ENCODE results near the gene DCAF6.

The DCAF6 gene

DNA sequence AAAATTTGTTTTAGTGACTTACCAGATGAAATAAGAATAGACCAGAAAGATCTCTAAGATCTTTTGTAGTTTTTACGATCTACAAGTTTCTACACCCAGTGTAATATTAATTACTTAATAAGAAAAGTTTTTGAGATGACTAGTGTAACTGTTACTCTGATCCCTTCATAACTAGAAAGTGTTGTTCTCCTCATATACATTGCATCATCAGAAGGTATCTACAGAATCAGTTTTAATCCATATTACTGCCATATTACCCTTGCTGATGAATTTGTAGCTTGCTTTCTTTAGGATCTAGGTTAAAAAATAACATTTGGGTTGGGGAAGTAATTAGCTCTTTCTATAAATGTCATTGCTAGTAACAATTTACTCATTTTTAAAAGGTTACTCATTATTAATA, 127.7 kb downstream of the DCAF6 start:
- peaks cover 46% of the 10 kb centered on the region for H3K36me3 ChIP-seq (ENCODE audit: insufficient read depth, insufficient read length, low read length)
- H3K9ac ChIP-seq (ENCODE audit: insufficient read length, low read depth), result no peak overlapping the region
- no peaks in the 10 kb centered on the region for H3K9me3 ChIP-seq (ENCODE audit: insufficient read depth, low read length)
- no peaks in the 10 kb centered on the region for H3K4me1 ChIP-seq (ENCODE audit: insufficient read depth, insufficient read length)
- no peak for TF ChIP-seq SUZ12 (IDR thresholded peaks at IDR 0.05; ENCODE audit: extremely low read depth, insufficient read depth, insufficient read length)
- TF ChIP-seq YY1 (IDR thresholded peaks at IDR 0.05; ENCODE audit: insufficient read depth, insufficient read length), result no peak
- no peak for TF ChIP-seq ZNF274 (IDR thresholded peaks at IDR 0.05; ENCODE audit: low read depth, low read length)
- no peaks in the 10 kb centered on the region for H3K27me3 ChIP-seq (ENCODE audit: insufficient read depth, insufficient read length)
- H3K4me3 ChIP-seq (ENCODE audit: insufficient read length, low read depth), result no peak overlapping the region
- no peak for DNase-seq (ENCODE audit: low read depth, low spot score)

- no peaks in the 10 kb centered on the region for H3K27me3 ChIP-seq (ENCODE audit: insufficient read depth, insufficient read length)
- TF ChIP-seq SUZ12 (IDR thresholded peaks at IDR 0.05; ENCODE audit: extremely low read depth, insufficient read depth, insufficient read length), result no peak
- TF ChIP-seq YY1 (IDR thresholded peaks at IDR 0.05; ENCODE audit: insufficient read depth, insufficient read length), result no peak
- TF ChIP-seq ZNF274 (IDR thresholded peaks at IDR 0.05; ENCODE audit: low read depth, low read length), result no peak
- peaks cover 53% of the 10 kb centered on the region for H3K36me3 ChIP-seq (ENCODE audit: insufficient read depth, insufficient read length, low read length)
- no peaks in the 10 kb centered on the region for H3K4me1 ChIP-seq (ENCODE audit: insufficient read depth, insufficient read length)
- no peak overlapping the region for H3K4me3 ChIP-seq (ENCODE audit: insufficient read length, low read depth)
- no peak overlapping the region for H3K9ac ChIP-seq (ENCODE audit: insufficient read length, low read depth)
- H3K9me3 ChIP-seq (ENCODE audit: insufficient read depth, low read length), result no peaks in the 10 kb centered on the region
- DNase-seq (ENCODE audit: low read depth, low spot score), result no peak
These were observed 129.0 kb downstream of the DCAF6 start for GRCh38 chr1:168065506-168065905.

GRCh38 chr1:168069384-168069783, 132.9 kb downstream of the DCAF6 start:
- no peak overlapping the region for H3K4me3 ChIP-seq (ENCODE audit: insufficient read length, low read depth)
- H3K9ac ChIP-seq (ENCODE audit: insufficient read length, low read depth), result no peak overlapping the region
- peaks cover 76% of the 10 kb centered on the region for H3K36me3 ChIP-seq (ENCODE audit: insufficient read depth, insufficient read length, low read length)
- no peaks in the 10 kb centered on the region for H3K9me3 ChIP-seq (ENCODE audit: insufficient read depth, low read length)
- no peaks in the 10 kb centered on the region for H3K27me3 ChIP-seq (ENCODE audit: insufficient read depth, insufficient read length)
- no peak for TF ChIP-seq SUZ12 (IDR thresholded peaks at IDR 0.05; ENCODE audit: extremely low read depth, insufficient read depth, insufficient read length)
- TF ChIP-seq YY1 (IDR thresholded peaks at IDR 0.05; ENCODE audit: insufficient read depth, insufficient read length), result no peak
- no peak for TF ChIP-seq ZNF274 (IDR thresholded peaks at IDR 0.05; ENCODE audit: low read depth, low read length)
- no peak for DNase-seq (ENCODE audit: low read depth, low spot score)
- H3K4me1 ChIP-seq (ENCODE audit: insufficient read depth, insufficient read length), result no peaks in the 10 kb centered on the region

DNA sequence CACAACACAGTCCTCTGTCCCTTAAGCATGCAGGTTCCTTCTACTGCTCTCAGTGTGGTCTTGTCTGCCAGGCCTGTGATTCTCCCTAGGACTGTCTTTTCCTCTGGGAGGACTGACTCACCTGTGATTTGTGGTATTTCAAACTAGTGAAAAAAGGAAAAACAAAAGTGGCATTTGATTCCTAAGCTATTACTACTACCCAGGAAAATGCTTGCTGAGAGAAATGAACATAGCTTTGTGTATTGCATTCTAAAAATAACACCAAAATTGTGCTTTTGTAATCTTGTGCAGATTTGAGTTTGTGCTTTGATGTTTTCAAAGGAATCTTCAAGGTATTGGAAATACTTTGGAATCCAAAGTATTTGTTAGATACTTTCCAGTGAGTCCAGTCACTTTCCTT, 143.3 kb downstream of the DCAF6 start:
- Histone ChIP-seq H3K36me3 (ENCODE audit: insufficient read depth, insufficient read length, low read length) (peaks cover 31% of the 10 kb centered on the region), H3K9me3 (ENCODE audit: insufficient read depth, low read length) (no peaks in the 10 kb centered on the region), H3K4me3 (ENCODE audit: insufficient read length, low read depth) (no peak overlapping the region), H3K27me3 (ENCODE audit: insufficient read depth, insufficient read length) (no peaks in the 10 kb centered on the region), H3K4me1 (ENCODE audit: insufficient read depth, insufficient read length) (peaks cover 5% of the 10 kb centered on the region), H3K9ac (ENCODE audit: insufficient read length, low read depth) (no peak overlapping the region)
- TF ChIP-seq YY1 (IDR thresholded peaks at IDR 0.05; ENCODE audit: insufficient read depth, insufficient read length) (no peak), SUZ12 (IDR thresholded peaks at IDR 0.05; ENCODE audit: extremely low read depth, insufficient read depth, insufficient read length) (no peak), ZNF274 (IDR thresholded peaks at IDR 0.05; ENCODE audit: low read depth, low read length) (no peak)
- no peak for DNase-seq (ENCODE audit: low read depth, low spot score)

DNA sequence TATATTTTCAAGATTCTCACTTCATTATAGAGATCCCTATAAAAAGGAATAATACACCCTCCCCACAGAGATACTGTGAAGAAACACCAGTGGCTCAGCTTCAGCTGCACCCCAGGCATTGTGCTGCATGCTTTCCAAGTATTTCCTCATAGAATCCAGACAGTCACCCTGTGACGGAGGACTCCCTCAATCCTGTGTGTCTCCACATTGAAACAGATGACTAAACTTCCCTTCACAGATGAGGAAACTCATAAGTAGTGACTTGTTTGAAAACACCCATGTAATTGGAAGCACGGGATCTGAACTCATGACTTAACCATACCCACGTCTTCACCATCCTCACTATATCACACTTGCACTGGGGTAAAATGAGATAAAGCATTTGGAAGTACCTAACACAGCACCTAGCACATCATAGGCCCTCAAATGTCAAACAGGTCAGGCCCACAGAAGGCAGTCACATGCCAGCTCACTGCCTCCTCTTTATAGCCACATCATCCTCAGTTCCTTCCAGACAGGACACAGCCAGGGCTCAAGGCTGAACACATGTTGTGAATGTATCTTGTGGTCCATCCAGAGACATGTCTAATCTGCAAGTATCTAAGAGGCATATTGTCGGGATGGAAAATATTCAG, 145.0 kb downstream of the DCAF6 start:
- no peak for DNase-seq (ENCODE audit: low read depth, low spot score)
- Histone ChIP-seq H3K4me3 (ENCODE audit: insufficient read length, low read depth) (no peak overlapping the region), H3K36me3 (ENCODE audit: insufficient read depth, insufficient read length, low read length) (peaks cover 37% of the 10 kb centered on the region), H3K4me1 (ENCODE audit: insufficient read depth, insufficient read length) (peaks cover 5% of the 10 kb centered on the region), H3K27me3 (ENCODE audit: insufficient read depth, insufficient read length) (no peaks in the 10 kb centered on the region), H3K9ac (ENCODE audit: insufficient read length, low read depth) (no peak overlapping the region), H3K9me3 (ENCODE audit: insufficient read depth, low read length) (no peaks in the 10 kb centered on the region)
- TF ChIP-seq ZNF274 (IDR thresholded peaks at IDR 0.05; ENCODE audit: low read depth, low read length), result no peak
- TF ChIP-seq SUZ12 (IDR thresholded peaks at IDR 0.05; ENCODE audit: extremely low read depth, insufficient read depth, insufficient read length), result no peak
- TF ChIP-seq YY1 (IDR thresholded peaks at IDR 0.05; ENCODE audit: insufficient read depth, insufficient read length), result no peak

GRCh38 chr1:168082008-168082876, 145.8 kb downstream of the DCAF6 start:
- H3K9me3 ChIP-seq (ENCODE audit: insufficient read depth, low read length), result no peaks in the 10 kb centered on the region
- H3K4me3 ChIP-seq (ENCODE audit: insufficient read length, low read depth), result no peak overlapping the region
- no peaks in the 10 kb centered on the region for H3K27me3 ChIP-seq (ENCODE audit: insufficient read depth, insufficient read length)
- no peak for TF ChIP-seq SUZ12 (IDR thresholded peaks at IDR 0.05; ENCODE audit: extremely low read depth, insufficient read depth, insufficient read length)
- TF ChIP-seq ZNF274 (IDR thresholded peaks at IDR 0.05; ENCODE audit: low read depth, low read length), result no peak
- no peak for TF ChIP-seq YY1 (IDR thresholded peaks at IDR 0.05; ENCODE audit: insufficient read depth, insufficient read length)
- H3K9ac ChIP-seq (ENCODE audit: insufficient read length, low read depth), result no peak overlapping the region
- peaks cover 38% of the 10 kb centered on the region for H3K36me3 ChIP-seq (ENCODE audit: insufficient read depth, insufficient read length, low read length)
- DNase-seq (ENCODE audit: low read depth, low spot score), result peak; percentile 73
- peaks cover 5% of the 10 kb centered on the region for H3K4me1 ChIP-seq (ENCODE audit: insufficient read depth, insufficient read length)
